ENCODE measurements around the gene TBCE.

TBCE gene

DNA sequence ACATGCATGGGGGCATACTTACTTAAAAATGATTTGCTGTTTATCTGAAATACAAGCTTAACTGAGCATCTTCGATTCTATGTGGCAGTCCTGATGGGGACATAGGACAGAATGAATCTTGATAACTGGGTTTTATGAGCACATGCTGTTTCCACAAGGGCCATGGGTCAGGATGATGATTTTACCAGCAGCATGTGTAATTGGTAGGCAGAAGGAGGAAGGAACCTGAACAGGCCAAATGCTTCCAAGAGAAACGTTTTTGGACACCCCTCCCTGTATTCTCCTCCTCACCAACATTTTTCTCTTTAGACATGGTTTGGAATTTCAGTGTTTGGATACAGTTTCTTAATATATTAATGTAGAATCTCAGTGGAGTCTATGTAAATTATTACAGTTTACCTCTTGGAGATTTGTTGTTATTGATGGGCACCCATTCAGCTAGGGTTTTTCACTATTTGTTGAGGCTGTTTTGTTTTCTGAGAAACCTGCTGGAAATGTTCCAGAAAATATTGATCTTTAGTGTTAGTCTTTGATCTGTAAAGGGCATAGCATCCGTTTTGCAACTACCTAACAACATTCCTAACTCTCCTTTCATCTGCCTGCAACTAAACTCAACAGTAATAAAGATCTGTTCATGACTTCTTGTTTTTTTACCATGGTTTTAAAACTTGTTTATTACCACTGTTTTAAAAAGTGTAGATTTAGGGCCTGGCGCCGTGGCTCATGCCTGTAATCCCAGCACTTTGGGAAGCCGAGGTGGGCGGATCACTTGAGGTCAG lies 42.0 kb downstream of the TBCE start:
- DNase-seq (ENCODE audit: low spot score) = no peak
- FAIRE-seq = no peak

DNA sequence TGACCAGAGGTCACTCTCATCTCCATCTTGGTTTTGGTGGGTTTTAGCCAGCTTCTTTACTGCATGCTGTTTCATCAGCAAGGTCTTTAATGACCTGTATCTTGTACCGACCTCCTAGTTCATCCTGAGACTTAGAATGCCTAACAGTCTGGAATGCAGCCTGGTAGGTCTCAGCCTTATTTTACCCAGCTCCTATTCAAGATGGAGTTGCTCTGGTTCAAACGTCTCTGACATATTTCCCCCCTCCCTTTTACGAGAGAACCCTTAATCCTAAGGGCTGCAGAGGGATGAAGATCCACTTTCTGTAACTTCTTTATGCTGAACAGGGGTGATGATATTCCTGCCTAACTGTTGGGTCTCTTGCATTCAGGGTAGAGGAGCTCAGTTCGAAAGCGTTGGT lies 43.2 kb downstream of the TBCE start:
- DNase-seq (ENCODE audit: low spot score) (no peak), FAIRE-seq (no peak)

DNA sequence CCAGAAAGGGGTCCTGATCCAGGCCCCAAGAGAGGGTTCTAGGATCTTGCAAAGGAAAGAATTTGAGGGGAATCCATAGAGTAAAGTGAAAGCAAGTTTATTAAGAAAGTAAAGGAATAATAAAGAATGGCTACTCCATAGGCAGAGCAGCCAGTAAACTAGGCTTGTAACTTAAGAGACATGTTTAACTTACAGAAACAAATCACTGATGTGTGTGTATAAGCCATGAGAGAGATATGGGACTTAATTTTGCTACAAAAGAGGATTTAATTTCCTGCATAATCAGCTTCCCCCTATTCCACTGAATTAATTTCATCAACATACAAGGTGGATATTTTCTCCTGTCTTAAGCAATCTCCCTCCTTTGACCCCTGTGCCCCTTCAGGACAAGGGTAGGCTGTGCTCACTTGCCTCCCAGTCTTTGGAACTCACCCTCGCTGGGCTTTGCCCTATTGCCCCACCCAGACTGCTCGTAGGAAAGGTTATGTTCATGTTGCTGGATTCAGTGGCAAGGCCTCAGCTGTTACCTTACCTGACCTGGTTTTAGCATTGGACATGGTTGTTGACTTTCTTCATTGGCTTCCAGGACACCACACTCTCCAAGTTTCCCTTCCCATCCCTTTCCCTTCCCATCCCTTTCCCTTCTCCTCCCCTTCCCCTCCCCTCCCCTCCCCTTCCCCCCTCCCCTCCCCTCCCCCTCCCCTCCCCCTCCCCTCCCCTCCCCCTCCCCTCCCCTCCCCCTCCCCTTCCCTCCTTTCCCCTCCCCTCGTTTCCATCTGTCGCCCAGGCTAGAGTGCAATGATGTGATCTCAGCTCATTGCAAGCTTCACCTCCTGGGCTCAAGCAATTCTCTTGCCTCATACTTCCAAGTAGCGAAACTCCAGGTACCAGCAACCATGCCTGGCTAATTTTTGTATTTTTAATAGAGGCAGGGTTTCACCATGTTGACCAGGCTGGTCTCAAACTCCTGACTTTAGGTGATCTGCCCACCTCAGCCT lies 44.6 kb downstream of the TBCE start:
- no peak for DNase-seq (ENCODE audit: low spot score)
- FAIRE-seq = no peak

DNA sequence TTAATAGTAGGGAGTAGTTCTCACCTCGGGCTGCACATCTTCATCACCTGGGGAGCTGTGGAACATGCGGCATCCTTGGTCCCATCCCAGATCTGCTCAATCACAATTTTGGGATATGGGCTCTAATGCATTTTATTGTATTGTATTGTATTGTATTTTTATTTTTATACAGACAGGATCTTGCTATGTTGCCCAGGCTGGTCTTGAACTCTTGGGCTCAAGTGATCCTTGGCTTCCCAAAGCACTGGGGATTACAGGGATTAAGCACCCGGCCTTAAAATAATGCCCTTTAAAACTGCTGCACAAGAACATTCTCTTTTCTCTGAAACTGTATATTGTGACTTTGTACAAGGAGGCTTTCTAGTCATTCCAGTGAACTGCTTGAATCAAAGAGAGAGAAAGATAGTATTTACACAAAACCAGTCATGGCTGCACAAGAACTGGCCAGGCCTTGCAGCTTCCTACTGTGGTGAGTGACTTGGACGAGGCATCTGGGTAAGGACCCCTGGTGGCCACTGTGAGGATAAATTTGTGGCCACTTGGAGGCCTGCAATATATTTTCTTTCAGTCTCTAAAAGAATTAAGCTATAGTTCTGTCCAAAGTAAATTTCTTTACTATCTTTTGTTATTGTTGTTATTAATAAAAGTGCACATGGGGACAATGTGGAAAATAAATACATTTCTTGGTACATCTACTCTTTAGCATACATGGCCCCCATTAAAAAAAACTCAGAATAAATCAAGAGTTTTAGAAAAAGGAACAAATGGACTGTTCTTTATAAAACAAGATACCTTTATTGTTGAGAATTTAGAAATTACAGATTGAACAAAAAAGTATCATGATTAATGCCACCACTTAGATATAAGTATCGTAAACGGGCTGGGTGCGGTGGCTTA lies 48.0 kb downstream of the TBCE start:
- DNase-seq (ENCODE audit: low spot score) = peak; percentile 63
- peak; percentile 71 for FAIRE-seq

DNA sequence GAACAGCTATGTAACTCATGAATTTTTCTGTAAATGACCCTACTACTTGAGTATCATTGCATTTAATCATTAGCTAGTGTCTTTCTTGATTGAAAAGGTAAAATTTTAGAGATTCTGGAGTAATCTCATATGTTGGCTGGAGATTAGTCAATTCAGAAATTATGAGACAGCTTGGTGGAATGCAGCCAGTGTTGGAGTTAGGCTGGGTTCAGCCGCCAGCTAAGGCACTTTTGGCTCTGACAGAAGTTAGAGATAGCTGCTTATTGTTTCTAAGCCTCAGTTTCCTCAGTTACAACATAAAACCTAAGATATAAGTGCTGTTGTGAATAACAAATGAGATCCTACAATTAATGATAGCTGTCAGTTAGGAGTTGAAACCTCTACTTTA lies 49.4 kb downstream of the TBCE start:
- DNase-seq (ENCODE audit: low spot score) (no peak), FAIRE-seq (no peak)

DNA sequence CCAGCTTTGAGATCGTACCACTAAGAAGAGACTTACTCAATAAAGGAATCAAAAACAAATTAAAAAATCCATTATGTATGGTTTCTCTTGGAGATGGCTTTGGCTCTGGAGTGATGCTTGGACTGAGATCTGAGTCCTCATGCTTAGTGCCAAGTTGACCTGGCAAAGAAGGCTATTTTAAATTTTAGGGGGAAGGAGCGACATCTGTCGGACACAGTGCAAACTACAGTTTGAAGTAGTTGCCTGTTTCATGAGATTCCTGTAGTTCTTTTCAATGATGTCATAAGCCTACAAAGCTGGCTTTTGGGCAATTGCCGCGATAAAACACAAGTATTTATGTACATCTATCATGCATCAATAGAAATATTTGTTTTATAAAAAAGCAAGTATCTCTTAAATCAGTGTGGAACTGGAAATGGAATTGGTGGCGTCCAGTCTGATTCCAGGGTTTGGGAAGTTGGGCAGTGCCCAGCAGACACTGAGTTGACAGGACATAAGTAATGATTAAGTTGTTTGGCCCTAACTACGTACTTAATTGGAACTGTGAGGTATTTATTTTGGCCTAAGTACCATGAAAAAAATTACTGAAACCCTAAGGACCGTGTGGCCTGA lies 50.0 kb downstream of the TBCE start:
- FAIRE-seq (peak; percentile 76), DNase-seq (ENCODE audit: low spot score) (peak; percentile 63)

DNA sequence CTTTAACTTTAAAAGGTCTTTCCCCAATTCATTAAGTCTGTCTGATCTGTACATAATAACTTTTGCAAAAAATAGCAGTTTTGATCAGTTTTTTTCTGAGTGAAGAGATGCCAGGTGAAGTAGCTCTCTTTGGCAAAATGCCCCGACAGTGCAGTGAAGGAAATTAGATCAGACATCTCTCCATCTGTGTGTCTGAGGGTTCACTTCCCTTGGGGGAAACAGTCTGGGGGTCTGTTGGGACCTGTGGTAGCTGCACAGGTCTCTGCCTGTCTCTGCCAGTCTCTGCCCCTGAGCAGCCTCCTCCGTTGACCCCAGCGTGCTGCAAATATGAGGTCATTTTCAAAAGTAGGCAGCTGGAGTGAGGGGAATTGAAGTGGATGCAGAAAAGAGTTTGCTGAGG lies 54.5 kb downstream of the TBCE start:
- DNase-seq (ENCODE audit: low spot score) (no peak), FAIRE-seq (no peak)

DNA sequence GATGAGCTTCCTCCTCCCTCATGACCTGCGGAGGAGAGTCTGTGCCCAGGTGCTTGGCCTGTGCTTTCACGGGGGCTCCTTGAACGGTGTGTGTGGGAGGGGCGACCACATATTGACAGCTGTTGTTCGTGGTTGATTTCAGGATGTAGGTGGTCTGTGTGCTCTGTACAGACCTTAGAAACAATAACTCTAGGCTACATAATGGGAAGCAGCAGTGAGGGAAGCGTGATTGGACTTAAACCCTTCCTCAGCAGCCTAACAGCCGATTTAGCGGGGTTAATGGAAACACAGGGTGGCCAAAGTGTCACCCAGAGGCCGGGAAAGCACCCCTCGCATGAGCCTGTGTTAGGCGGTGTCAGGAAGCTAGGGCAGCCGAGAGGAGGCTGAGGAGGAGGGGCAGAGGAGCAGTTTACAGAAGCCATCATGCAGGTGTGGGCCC lies 56.0 kb downstream of the TBCE start:
- no peak for DNase-seq (ENCODE audit: low spot score)
- no peak for FAIRE-seq

DNA sequence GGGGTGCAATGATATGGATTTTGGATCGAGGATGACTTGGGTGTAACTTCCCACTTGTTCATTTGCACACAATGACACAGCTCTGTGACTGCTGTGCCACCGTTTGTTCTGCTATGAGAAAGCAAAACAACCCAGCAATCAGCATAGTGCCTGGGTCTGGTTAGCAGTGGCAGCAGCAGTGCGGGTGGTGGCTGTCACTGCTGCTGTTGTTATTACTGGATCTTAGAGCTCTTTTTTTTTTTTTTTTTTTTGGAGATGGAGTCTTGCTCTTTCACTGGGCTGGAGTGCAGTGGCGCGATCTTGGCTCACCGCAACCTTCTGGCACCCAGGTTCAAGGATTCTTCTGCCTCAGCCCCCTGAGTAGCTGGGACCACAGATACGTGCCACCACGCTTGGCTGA lies 56.9 kb downstream of the TBCE start:
- FAIRE-seq (no peak), DNase-seq (ENCODE audit: low spot score) (no peak)

DNA sequence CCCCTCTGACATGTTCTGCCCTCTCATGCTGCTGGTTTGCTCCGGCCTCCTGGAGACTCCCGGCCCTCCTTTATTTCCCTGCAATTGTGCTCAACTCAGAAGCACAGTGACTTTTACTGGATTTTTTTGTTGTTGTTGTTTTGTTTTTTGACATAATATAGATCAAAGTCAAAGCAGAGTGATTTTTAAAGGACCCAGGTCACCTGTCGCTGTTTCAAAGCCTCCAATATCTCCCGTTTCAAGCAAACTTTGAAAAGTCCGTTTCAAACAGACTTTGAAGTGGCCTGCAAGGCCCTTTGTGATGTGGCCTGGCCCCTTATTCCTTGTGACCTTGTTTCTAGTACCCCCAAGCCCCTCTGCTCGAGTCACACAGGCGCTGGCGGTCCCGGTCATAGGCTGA lies 58.1 kb downstream of the TBCE start:
- FAIRE-seq (no peak), DNase-seq (ENCODE audit: low spot score) (no peak)

DNA sequence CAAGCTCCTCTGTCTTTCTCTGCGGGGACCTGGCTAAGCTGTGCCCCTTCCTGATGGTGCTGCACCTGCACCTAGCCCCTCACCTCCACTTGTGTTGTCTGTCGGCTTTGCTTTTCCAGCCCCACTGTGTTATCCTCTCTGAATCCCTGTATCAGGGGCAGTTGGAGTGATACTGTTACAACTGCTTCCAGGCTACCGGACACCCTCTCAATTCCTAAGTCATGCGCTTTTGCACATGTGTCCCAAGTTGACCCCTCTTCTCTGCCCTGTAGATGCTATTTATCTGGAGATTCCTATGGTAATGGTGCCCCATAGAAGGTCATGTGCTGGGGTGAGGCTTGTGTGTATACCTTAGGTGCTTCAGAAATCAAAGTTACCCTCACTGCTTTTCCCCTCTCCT lies 58.9 kb downstream of the TBCE start:
- no peak for FAIRE-seq

DNA sequence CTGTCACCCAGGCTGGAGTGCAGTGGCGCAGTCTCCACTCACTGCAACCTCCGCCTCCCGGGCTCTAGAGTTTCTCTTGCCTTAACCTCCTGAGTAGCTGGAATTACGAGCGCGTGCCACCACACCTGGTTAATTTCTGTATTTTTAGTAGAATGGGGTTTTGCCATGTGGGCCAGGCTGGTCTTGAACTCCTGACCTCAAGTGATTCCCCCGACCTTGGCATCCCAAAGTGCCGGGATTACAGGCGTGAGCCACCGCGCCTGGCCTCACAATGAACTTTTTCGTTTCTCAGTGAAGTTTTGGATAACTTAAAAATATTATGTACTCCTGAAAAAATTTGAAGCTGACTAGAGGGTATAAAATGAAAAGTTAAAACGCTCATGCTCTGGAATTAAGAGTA lies 59.5 kb downstream of the TBCE start:
- no peak for FAIRE-seq

More for the DNA sequence above, 58.9 kb downstream of the TBCE start:
- no peak for DNase-seq (ENCODE audit: low spot score)

DNA sequence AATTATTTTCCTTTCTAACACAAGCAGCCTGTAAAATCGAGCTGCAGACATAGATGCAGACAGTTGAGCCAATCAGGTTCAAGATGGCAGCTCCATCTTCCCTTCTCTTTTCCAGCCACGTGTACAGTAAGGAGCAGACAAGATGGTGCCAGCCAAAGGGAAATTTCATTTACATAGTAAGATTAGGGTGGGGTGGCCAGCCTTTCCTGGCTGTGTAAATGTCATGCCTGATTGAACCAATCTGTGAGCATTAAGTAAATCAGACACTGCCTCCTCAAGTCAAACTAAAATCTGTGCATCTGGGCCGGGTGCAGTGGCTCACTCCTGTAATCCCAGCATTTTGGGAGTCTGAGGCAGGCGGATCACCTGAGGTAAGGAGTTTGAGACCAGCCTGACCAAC lies 60.2 kb downstream of the TBCE start:
- DNase-seq (ENCODE audit: low spot score) (no peak), FAIRE-seq (no peak)

More for the DNA sequence above, 59.5 kb downstream of the TBCE start:
- no peak for DNase-seq (ENCODE audit: low spot score)

DNA sequence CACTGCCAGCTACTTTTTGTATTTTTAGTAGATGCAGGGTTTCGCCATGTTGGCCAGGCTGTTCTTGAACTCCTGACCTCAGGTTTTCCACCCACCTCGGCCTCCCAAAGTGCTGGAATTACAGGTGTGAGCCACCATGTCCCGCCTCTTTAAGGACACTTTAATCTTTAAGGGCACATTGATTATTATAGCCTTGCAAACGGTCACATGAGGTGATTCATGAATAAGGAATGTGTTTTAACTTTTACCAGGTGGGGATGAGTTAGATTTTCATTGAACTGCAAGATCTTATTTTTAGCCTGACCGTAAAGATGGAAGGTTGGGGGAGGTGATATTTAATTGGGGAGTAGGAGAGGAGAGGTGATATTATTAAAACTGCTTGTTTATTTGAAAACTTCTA lies 61.9 kb downstream of the TBCE start:
- FAIRE-seq = no peak

DNA sequence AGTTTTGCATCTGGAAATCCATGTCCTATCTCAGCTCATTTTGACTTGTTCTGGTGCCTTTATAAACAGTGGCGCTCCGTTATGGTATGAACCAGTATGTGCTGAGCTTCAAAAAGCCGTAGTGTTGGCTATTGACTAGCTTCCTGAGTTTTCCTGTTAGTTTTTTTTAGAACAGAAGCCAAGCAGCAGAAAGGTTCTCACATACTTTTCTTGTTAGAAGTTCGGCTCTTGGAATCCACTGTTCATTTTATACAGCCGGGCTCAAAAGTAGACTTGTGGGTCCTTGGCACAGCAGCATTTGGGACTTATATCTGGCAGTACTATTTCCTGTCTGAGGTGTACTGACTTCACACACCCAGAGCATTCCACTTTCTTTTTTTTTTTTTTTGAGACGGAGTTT lies 63.8 kb downstream of the TBCE start:
- FAIRE-seq = no peak
- no peak for DNase-seq (ENCODE audit: low spot score)

More for the DNA sequence above, 61.9 kb downstream of the TBCE start:
- DNase-seq (ENCODE audit: low spot score) = no peak

DNA sequence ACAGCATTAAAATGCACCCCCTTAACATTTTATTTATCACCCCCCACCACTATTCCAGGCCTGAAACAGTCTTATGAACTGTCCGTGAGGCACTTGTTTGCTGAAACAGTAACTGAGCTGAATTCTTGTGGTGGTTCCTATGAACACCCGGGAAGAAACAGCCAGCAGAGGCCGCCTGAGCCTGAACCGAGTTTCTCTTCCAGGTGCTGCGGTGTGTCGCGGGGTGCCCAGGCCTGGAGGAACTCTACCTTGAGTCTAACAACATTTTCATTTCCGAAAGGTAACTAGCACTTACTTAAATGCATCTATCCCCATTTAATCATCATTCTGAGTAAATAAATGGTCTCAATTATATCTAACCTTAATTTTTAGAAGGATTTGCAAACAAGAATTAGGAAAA lies 66.8 kb downstream of the TBCE start:
- DNase-seq (ENCODE audit: low spot score) (no peak), FAIRE-seq (no peak)

DNA sequence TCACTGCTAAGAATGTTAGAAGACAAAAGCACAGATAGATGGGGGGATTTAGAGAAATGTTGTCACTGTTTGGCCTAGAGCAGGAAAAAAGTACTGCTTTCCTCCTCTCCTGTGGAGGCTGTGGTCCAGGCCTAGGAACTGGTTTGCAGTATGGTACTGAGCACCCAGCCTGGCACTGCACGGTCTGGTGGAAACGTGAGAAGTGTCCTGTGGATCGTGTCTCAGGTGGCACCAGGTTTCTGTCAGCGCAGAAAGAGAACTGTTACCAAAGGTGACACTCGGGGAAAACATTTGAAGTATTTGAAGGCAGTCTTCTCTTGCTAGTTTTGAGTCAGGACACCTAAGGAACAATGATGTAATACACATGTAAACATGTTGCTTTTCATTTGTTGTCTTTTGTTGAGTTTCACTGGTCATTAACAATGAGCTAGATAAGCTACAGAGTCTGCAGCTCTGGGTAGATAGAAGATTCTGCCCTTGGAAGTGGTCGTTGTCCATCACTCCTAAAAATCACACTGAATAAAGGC lies 74.0 kb downstream of the TBCE start:
- no peak for FAIRE-seq

DNA sequence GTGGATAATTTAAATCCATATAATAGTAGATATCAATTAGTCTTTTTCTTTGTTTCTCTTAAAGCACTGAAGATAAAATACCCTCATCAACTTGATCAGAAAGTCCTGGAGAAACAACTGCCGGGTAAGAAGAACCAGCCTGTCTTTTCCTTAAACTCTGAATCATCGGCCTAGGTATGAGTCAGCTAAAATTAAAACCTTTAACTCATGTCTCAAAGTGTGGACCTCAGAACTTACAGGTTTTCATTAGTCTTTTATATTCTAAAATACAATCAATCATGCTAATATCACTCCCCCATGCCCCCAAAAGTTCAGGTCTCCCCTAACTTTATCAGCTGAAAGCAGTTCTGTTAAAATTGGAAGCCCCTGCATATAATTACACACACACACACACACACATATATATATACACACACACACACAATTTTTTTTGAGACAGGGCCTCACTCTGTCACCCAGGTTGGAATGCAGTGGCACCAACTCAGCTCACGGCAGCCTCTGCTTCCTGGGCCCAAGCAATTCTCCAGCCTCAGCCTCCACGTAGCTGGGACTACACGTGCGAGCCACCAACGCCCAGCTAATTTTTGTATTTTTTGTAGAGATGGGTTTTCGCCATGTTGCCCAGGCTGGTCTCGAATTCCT lies 75.7 kb downstream of the TBCE start:
- FAIRE-seq (peak; percentile 94), DNase-seq (ENCODE audit: low spot score) (peak; percentile 58)

More for the DNA sequence above, 74.0 kb downstream of the TBCE start:
- no peak for DNase-seq (ENCODE audit: low spot score)

DNA sequence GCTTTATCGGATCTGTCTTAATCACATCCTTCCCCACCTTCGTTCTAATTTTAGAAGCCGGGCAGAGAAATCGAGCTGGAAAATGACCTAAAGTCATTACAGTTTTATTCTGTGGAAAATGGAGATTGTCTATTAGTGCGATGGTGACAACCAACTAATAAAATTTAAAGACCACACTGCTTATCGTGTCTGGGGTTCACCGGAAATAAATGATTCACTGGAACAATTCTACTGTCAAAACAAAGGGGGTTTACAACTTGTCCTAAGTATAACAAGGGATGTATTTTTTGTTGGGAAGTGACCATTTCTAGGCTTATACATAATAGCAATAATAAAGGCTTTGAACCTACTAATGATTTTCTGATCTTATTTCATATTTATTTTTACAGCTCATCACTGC lies 81.4 kb downstream of the TBCE start:
- no peak for FAIRE-seq

DNA sequence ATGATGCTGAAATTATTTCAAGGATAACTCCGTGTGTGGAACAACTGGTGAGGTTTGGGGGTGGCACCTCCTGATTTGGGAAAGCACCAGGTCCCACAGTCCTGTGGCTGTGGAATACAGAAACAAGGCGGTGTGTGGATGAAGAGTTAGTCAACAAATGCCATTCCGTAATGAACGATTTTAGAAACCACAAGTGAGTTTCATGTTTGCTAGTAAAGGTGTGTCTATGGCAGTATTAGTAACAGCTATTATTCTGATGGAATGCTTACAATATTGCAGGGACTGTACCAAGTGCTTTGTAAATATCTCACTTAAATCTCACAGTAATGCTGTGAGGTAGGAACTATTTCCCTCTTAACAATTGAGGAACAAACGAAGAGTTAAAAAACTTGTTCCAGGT lies 83.2 kb downstream of the TBCE start:
- DNase-seq (ENCODE audit: low spot score) (no peak), FAIRE-seq (no peak)

More for the DNA sequence above, 81.4 kb downstream of the TBCE start:
- no peak for DNase-seq (ENCODE audit: low spot score)
